SK-N-MC (cell line): ENCODE results near the gene MAPK8IP3.

Source experiments
- EZH2 ChIP-seq: fragments of 200-600 bp; sonication (generic); IDR thresholded peaks from one replicate; pipeline ENCODE4 v1.6.1; 2017; ENCODE audit warnings: antibody characterized with exemption
- FOXP2 ChIP-seq: optimal IDR thresholded peaks from 2 replicates; pipeline ENCODE3; 2011; ENCODE audit warnings: mild to moderate bottlenecking, moderate library complexity; ENCODE audit not compliant: insufficient read depth; ENCODE audit errors: extremely low read length, control extremely low read depth
- POLR2AphosphoS5 ChIP-seq: IDR thresholded peaks from 2 replicates; pipeline ENCODE4 v1.6.1; 2012; ENCODE audit warnings: mild to moderate bottlenecking, low read depth, low read length, borderline replicate concordance

DNA sequence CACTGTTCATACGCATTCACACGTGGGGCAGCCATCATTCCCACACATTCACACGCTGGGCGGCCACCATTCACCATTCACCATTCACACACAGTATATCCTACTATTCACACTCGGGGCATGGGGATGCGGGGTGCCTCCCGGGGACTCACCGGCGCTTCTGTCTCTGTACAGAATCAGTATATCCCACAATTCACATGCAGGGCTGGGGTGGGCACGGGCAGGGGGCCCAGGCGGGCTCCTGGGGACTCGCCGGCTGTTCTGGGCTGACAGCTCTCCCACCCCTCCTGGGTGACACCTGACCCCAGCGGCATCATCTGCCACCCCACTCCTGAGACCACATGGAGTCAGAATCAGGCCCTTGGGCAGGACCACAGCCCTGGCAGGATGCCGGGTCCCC lies 55.8 kb downstream of the MAPK8IP3 start:
- TF ChIP-seq POLR2AphosphoS5 (no peak), EZH2 (no peak), FOXP2 (no peak)
